ENCODE results near the gene SPC24.
"Not testable (repeated sequence)": the region's sequence is repeated elsewhere in the genome, so short reads cannot be mapped to it uniquely, and the experiment has no call there.

Gene SPC24

DNA sequence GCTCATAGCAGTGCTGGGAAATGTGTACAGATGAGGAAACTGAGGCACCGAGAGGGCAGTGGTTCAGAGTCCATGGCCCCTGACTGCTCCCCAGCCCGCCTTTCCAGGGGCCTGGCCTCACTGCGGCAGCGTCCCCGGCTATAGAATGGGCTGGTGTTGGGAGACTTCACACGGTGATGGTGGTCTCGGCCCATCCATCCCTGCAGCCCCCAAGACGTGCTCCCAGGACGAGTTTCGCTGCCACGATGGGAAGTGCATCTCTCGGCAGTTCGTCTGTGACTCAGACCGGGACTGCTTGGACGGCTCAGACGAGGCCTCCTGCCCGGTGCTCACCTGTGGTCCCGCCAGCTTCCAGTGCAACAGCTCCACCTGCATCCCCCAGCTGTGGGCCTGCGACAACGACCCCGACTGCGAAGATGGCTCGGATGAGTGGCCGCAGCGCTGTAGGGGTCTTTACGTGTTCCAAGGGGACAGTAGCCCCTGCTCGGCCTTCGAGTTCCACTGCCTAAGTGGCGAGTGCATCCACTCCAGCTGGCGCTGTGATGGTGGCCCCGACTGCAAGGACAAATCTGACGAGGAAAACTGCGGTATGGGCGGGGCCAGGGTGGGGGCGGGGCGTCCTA lies 50.5 kb downstream of the SPC24 start:
- H3K4me3 ChIP-seq (ENCODE audit: low read depth, low read length) = no peak overlapping the region
- TF ChIP-seq, protein P1, sequence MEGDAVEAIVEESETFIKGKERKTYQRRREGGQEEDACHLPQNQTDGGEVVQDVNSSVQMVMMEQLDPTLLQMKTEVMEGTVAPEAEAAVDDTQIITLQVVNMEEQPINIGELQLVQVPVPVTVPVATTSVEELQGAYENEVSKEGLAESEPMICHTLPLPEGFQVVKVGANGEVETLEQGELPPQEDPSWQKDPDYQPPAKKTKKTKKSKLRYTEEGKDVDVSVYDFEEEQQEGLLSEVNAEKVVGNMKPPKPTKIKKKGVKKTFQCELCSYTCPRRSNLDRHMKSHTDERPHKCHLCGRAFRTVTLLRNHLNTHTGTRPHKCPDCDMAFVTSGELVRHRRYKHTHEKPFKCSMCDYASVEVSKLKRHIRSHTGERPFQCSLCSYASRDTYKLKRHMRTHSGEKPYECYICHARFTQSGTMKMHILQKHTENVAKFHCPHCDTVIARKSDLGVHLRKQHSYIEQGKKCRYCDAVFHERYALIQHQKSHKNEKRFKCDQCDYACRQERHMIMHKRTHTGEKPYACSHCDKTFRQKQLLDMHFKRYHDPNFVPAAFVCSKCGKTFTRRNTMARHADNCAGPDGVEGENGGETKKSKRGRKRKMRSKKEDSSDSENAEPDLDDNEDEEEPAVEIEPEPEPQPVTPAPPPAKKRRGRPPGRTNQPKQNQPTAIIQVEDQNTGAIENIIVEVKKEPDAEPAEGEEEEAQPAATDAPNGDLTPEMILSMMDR (IDR thresholded peaks at IDR 0.05; ENCODE audit: low read depth, low read length) = no peak

DNA sequence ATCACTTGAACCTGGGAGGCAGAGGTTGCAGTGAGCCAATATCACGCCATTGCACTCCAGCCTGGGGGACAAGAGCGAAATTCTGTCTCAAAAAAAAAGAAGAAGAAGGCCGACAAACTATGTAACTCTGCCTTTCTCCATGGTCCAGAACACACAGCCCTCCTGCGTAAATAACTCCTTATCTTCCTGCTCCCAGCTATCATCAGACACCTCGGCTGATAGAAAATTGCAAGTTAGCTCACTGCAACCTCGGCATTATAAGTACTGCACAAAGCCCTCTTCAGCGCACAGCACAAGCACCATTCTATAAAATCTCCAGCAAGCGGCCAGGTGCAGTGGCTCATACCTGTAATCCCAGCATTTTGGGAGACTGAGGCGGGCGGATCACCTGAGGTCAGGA lies 51.9 kb downstream of the SPC24 start:
- not testable (repeated sequence) for H3K4me3 ChIP-seq (ENCODE audit: low read depth, low read length)

DNA sequence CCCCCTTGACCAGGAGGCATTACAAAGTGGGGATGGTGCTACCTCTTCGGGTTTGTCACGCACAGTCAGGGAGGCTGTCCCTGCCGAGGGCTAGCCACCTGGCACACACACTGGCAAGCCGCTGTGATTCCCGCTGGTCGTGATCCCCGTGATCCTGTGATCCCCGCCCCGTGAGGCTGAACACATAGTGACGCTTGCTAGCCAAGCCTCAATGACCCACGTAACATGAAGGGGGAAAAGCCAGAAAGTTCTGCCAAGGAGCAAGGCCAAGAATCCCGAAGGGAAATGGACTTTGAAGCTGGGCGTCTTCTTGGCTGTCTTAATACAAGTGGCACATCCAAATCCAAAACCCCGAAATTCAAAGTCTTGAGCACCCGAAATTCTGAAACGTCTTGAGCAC lies 52.6 kb downstream of the SPC24 start:
- TF ChIP-seq, protein P1 (IDR thresholded peaks at IDR 0.05; ENCODE audit: low read depth, low read length) = no peak
- no peak overlapping the region for H3K4me3 ChIP-seq (ENCODE audit: low read depth, low read length)

DNA sequence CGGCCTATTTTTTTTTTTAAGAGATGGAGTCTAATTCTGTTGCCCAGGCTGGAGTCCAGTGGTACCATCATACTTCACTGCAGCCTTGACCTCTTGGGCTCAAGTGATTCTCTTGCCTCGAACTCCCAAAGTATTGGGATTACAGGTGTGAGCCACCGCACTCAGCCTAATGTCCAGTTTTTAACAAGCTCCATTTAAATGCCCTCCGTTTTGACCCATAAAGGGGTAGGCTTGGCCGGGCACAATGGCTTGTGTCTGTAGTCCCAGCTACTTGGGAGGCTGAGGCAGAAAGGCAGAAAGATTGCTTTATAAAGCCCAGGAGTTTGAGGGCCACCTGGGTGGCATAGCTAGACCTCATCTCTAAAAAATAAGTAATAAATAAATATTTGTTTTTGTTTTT lies 54.5 kb downstream of the SPC24 start:
- H3K4me3 ChIP-seq (ENCODE audit: low read depth, low read length) = no peak overlapping the region
- TF ChIP-seq, protein P1 (IDR thresholded peaks at IDR 0.05; ENCODE audit: low read depth, low read length) = no peak

DNA sequence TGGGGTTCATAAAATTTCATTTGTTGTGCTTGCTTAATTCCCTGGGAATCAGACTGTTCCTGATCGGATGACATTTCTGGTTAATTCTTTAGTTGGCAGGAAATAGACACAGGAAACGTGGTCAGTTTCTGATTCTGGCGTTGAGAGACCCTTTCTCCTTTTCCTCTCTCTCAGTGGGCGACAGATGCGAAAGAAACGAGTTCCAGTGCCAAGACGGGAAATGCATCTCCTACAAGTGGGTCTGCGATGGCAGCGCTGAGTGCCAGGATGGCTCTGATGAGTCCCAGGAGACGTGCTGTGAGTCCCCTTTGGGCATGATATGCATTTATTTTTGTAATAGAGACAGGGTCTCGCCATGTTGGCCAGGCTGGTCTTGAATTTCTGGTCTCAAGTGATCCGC lies 55.5 kb downstream of the SPC24 start:
- TF ChIP-seq, protein P1 (IDR thresholded peaks at IDR 0.05; ENCODE audit: low read depth, low read length) = no peak
- no peak overlapping the region for H3K4me3 ChIP-seq (ENCODE audit: low read depth, low read length)

DNA sequence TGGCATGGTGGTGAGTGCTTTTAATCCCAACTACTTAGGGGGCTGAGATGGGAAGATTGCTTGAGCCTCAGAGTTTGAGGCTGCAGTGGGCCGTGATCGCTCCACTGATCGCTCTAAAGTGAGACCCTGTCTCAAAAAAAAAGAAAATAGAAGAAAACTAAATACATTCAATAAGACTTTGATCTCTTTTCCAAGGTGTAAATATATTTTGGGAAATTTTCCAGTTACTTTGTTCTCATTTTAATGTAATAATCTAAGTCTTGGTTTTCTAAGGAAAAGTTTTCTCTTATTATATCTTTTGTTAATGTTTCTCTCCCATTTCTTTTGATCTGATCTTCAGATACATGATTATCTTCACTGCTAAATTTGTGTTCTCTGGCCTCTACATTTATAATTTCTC lies 56.7 kb downstream of the SPC24 start:
- TF ChIP-seq, protein P1 (IDR thresholded peaks at IDR 0.05; ENCODE audit: low read depth, low read length) = no peak
- no peak overlapping the region for H3K4me3 ChIP-seq (ENCODE audit: low read depth, low read length)

DNA sequence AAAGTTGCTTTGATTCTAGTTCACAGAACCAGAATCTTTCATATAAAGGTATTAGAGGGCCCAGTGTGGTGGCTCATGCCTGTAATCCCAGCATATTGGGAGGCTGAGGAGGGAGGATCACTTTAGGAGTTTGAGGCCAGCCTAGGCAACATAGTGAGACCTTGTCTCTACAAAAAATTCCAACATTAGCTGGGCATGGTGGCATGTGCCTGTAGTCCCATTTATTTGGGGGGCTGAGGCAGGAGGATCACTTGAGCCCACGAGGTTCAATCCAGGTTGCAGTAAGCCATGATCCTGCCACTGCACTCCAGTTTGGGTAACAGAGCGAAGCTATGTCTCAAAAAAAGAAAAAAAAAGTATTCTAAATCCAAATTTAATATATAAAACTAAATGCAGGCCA lies 57.3 kb downstream of the SPC24 start:
- no peak overlapping the region for H3K4me3 ChIP-seq (ENCODE audit: low read depth, low read length)
- TF ChIP-seq, protein P1 (IDR thresholded peaks at IDR 0.05; ENCODE audit: low read depth, low read length) = no peak

DNA sequence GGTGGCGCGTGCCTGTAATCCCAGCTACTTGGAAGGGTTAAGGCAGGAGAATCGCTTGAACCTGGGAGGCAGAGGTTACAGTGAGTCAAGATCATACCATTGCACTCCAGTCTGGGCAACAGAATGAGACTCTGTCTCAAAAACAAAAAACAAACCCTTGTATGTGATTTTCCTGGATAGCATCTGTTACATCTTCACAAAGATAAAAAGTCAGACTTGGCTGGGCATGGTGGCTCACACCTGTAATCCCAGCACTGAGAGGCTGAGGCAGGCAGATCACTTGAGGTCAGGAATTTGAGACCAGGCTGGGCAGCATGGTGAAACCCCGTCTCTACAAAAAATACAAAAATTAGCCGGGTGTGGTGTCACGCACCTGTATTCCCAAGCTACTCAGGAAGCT lies 58.2 kb downstream of the SPC24 start:
- not testable (repeated sequence) for H3K4me3 ChIP-seq (ENCODE audit: low read depth, low read length)
